HG02938 (cell line): ENCODE results near the gene MYL12A.

Experiments
- ATAC-seq: cut with Tn5 transposase; IDR thresholded peaks from one replicate; pipeline ENCODE4 v1.9.1; 2021; ENCODE audit warnings: mild to moderate bottlenecking, moderate library complexity; ENCODE audit not compliant: unreplicated experiment

The MYL12A gene

DNA sequence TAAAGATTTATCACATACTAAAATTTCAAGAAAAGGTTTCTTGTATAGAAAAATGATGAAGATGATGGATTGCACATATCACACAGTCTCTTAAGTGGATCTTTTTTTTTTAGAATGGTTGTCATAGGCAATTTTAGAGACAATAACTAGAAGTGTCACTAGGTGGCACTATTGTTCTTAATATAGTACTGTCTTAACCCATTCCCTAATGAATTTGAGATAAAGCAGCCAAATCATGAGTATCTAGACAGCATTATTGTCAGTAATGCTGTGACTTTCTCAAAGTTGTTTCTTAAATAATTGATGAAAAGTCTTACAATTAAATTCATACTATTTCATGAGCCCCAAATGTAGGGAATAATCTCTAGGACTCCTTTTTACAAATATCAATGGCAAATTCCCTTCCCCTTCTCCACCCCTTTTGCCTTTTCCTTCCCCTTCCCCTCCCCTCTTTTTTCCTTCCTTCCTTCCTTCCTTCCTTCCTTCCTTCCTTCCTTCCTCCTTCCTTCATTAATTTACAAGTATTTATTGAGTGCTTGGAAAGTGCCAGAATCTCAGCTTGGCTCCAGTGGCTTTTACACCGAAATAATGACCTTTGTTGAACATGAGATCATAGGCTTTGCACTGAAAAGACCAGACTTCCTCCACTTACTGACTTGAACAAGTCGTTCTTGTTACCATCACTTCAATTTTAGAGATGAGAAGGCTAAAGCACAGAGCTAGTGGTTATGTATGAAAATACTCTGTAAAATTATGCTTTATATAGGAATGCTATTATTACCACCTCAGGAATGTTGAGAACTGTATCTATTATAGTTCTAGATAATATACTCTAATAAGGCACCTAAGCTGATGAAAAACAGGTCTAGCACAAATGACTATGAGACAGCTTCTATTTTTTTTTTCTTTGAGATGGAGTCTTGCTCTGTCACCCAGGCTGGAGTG, 34.1 kb downstream of the MYL12A start:
- ATAC-seq = peak; percentile 46

DNA sequence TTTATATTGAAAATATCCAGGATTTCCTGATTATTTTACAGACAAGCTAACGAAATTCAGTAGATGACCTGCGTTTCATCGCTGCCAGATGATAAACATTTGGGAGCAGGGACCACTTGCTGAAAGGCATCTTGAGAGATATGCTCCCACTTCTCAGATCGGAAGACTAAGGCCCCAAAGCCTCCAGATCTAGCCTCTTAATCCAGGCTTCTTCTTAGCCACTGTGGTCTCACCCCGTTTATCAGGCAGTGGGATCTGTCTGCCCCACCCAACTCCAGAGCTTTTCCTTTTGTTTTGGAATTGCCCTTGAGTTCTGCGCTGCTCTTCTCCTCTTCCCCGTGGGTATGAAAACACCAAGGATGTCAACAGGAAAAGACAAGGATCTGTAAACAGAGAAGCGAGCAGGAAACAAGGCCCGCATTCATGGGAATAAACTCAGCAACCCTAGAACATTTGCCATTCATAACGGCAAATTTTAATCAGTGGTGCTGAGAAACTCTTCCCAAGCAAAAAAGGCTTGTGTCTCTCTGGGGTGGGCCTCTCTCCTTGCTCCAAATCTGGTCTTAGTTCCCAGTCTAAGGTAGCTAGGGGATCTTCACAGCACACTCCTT, 35.8 kb downstream of the MYL12A start:
- no peak for ATAC-seq

- no peak for ATAC-seq
These were observed 36.3 kb downstream of the MYL12A start for GRCh38 chr18:3283908-3284307.

GRCh38 chr18:3284501-3284900, 36.9 kb downstream of the MYL12A start:
- ATAC-seq = no peak

DNA sequence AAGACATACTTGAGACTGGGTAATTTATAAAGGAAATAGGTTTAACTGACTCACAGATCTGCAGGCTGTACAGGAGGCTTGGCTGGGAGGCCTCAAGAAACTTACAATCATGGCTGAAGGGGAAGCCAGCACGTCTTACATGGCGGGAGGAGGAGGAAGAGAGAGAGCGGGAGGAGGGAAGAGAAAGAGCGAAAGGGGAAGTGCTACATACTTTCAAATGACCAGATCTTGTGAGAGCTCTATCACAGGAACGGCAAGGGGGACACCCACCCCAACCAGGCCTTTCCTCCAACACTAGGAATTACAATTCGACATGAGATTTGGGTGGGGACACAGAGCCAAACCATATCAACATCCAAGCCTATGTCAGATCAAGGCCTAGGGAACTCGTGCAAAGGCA, 38.6 kb downstream of the MYL12A start:
- ATAC-seq = no peak

DNA sequence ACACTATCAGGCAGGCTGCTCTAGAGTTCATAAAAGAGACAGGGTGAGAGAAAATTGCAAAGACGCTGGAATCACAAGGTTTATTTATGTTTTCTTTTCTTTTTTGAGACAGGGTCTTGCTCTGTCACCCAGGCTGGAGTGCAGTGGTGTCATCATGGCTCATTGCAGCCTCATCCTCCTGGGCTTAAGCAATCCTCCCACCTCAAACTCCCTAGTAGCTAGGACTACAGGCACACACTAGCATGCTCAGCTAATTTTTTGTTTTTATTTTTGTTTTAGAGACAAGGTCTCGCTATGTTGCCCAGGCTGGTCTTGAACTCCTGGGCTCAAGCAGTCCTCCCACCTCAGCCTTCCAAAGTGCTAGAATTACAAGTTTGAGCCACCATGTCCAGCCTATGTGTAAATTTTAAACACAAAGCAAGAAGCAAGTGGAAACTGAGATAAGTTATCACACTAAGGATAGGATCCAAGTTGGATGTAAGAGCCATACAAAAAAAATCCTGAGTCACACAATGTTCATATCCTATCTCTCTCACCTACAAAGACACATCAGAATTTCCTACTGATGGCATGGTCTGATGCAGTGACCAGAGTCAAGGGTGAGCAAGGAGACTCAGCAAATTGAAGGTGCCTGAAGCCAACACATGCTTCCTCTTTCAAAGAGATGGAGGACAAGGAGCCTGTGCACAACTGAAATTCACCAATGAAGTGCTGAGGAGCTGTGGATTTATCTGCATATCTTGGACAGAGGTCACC, 45.8 kb downstream of the MYL12A start:
- no peak for ATAC-seq

- ATAC-seq = no peak
These were observed 47.0 kb downstream of the MYL12A start for GRCh38 chr18:3294435-3295080.

DNA sequence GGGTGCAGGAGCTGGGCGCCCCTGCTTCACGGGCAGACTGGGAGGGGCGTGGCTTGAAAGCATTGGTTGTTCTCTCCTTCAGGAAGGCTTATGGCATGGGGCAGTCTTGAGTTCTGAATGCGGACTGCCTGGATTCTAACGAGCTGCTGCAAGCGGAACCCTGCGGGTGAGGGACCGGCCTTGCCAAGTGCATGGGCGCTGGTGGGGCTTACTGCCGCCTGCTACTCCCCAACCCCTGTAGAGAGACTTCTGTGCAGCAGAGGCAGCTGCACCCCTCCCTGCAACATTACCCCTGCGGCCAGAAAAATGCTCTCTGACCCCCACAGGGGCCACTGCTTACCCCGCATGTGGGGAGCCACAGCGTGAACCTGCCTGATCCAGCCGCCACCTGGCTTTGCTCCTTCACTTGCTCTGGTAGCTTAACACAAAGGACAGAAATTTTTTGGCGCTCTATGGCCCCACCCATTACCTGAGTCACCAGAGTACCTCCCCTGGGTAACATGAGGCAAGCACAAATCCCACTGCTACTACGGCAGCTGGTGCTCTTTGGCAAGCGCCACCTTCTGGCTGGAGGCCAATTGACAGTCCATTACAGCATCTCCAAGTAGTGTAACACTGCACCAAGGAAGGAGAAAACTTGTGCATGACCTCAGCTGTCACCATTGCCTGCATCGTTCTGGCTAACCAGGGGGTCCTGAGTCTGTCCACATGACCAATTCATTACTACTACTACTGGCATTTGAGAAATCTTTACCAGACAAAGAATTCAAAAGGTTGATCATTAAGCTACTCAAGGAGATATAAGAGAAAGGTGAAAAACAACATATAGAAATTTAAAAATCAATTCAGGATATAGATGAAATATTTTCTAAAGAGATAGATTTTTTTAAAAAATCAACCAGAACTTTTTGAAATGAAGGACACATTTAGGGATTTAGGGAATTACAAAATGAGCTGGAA, 49.7 kb downstream of the MYL12A start:
- peak; percentile 99 for ATAC-seq

- ATAC-seq = no peak
These were observed 57.2 kb downstream of the MYL12A start for GRCh38 chr18:3304832-3305231.

- peak; percentile 77 for ATAC-seq
These were observed 57.8 kb downstream of the MYL12A start for GRCh38 chr18:3305354-3305762.
